HG03139 (cell line): Measurements from ENCODE around the gene ASPN.

Experiments used
- ATAC-seq: cut with Tn5 transposase; IDR thresholded peaks from one replicate; pipeline ENCODE4 v1.9.1; 2021; ENCODE audit not compliant: unreplicated experiment

The ASPN gene

GRCh38 chr9:92476962-92477361, 5.3 kb downstream of the ASPN start:
- no peak for ATAC-seq

GRCh38 chr9:92474587-92474986, 7.7 kb downstream of the ASPN start:
- ATAC-seq = no peak

- ATAC-seq = no peak
These were observed 14.1 kb downstream of the ASPN start for GRCh38 chr9:92468206-92468605.

- ATAC-seq = no peak
These were observed 14.8 kb downstream of the ASPN start for GRCh38 chr9:92467511-92467910.

GRCh38 chr9:92467041-92467440, 15.3 kb downstream of the ASPN start:
- no peak for ATAC-seq

- ATAC-seq = no peak
These were observed 18.3 kb downstream of the ASPN start for GRCh38 chr9:92463984-92464383.

GRCh38 chr9:92463387-92463786, 18.9 kb downstream of the ASPN start:
- ATAC-seq = no peak

GRCh38 chr9:92457576-92457975, 24.7 kb downstream of the ASPN start:
- no peak for ATAC-seq

- ATAC-seq = no peak
These were observed 27.1 kb downstream of the ASPN start for GRCh38 chr9:92455217-92455616.

GRCh38 chr9:92446536-92446935, 35.8 kb downstream of the ASPN start:
- no peak for ATAC-seq

GRCh38 chr9:92444841-92445240, 37.5 kb downstream of the ASPN start:
- no peak for ATAC-seq

- no peak for ATAC-seq
These were observed 41.6 kb downstream of the ASPN start for GRCh38 chr9:92440751-92441046.

GRCh38 chr9:92439921-92440750, 42.2 kb downstream of the ASPN start:
- ATAC-seq = no peak

GRCh38 chr9:92438900-92439526, 43.3 kb downstream of the ASPN start:
- no peak for ATAC-seq

- no peak for ATAC-seq
These were observed 47.0 kb downstream of the ASPN start for GRCh38 chr9:92435263-92435662.

GRCh38 chr9:92432972-92433548, 49.2 kb downstream of the ASPN start:
- ATAC-seq = no peak

GRCh38 chr9:92432350-92432749, 50.0 kb downstream of the ASPN start:
- no peak for ATAC-seq

GRCh38 chr9:92429836-92430235, 52.5 kb downstream of the ASPN start:
- ATAC-seq = no peak

- ATAC-seq = no peak
These were observed 55.7 kb downstream of the ASPN start for GRCh38 chr9:92426501-92427145.

- ATAC-seq = no peak
These were observed 56.8 kb downstream of the ASPN start for GRCh38 chr9:92425474-92425873.

GRCh38 chr9:92424340-92424739, 58.0 kb downstream of the ASPN start, which contains the start of gene OMD:
Gene OMD (minus strand): TSS chr9:92424471. CDS start chr9:92417558, 6,913 bp downstream.
- ATAC-seq = no peak

GRCh38 chr9:92423612-92424011, 58.7 kb downstream of the ASPN start:
- no peak for ATAC-seq
